ENCODE results near the gene EXPH5.

DNA sequence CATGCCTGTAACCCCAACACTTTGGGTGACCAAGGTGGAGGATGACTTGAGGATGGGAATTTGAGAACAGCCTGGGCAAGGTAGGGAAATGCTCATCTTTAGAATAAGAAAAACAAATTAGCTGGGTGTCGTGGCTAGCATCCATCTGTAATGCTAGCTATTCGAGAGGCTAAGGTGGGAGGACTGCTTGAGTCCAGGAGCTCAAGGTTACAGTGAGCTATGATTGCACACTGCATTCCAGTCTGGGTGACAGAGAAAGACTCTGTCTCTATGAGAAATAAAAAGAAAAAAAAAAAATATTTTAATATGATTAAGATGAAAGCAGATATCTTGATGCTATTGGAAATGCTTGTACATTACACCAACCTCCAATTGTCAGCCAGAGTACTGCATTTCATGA, 42.7 kb upstream of the EXPH5 start:
- TF ChIP-seq, protein P1, sequence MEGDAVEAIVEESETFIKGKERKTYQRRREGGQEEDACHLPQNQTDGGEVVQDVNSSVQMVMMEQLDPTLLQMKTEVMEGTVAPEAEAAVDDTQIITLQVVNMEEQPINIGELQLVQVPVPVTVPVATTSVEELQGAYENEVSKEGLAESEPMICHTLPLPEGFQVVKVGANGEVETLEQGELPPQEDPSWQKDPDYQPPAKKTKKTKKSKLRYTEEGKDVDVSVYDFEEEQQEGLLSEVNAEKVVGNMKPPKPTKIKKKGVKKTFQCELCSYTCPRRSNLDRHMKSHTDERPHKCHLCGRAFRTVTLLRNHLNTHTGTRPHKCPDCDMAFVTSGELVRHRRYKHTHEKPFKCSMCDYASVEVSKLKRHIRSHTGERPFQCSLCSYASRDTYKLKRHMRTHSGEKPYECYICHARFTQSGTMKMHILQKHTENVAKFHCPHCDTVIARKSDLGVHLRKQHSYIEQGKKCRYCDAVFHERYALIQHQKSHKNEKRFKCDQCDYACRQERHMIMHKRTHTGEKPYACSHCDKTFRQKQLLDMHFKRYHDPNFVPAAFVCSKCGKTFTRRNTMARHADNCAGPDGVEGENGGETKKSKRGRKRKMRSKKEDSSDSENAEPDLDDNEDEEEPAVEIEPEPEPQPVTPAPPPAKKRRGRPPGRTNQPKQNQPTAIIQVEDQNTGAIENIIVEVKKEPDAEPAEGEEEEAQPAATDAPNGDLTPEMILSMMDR (IDR thresholded peaks at IDR 0.05), result no peak
- no peak for TF ChIP-seq POLR2A (IDR thresholded peaks at IDR 0.05)

Data from transverse colon (tissue), 3 donors.